HG02840 (cell line): ENCODE results near the gene CLCN1.

Experiments used
- ATAC-seq: cut with Tn5 transposase; IDR thresholded peaks from one replicate; pipeline ENCODE4 v1.9.1; 2021; ENCODE audit warnings: mild to moderate bottlenecking, moderate library complexity, moderate number of reproducible peaks; ENCODE audit not compliant: unreplicated experiment, low FRiP score

The CLCN1 gene

GRCh38 chr7:143361552-143362130, 45.7 kb downstream of the CLCN1 start:
- ATAC-seq = no peak

DNA sequence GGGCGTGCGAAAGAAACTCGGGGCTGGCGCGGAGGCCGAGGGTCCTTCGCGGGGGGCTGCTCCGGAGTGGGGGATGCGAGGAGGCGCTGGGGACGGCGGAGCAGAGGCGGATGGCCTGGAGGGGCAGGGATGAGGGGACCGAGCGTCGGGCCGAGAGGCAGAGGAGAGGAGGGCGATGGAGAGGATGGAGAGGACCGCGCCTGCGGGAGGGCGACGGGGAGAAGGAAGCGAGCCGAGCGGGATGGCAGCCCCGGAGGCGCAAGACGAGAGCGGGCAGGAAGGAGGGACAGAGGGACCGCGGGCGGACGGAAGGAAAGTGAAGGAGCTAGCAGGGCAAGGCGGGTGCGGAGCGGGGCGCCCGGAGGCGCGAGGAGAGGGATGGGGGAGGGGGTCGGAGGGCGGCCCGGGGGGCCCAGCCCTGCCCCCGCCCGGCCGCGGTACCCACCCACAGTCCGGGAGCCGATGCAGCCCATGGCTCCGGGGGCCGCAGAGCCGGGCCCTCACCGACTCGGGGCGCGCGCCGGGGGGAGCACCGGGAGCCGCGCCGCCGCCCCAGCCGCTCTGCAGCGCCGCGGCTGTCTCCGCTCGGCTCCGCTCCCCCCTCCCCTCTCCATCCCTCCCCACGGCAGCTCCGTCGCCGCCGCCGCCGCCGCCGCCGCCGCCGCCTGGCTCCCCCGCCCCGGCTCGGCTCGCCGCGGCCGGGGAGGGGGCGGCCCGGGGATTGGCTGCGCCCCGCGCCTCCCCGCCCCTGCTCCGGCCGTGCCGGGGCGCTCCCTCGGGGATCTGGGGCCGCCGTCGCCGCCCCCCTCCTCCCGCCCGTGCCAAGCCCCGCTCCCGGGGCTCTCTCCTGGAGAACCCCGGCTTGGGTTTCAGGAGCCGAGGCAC, 46.5 kb downstream of the CLCN1 start, which contains the start of gene FAM131B:
Gene FAM131B, minus strand, starts transcription at position 583 of the 885 bp plus-strand sequence. Its CDS starts 110 bp downstream, at position 473.
- ATAC-seq = no peak

DNA sequence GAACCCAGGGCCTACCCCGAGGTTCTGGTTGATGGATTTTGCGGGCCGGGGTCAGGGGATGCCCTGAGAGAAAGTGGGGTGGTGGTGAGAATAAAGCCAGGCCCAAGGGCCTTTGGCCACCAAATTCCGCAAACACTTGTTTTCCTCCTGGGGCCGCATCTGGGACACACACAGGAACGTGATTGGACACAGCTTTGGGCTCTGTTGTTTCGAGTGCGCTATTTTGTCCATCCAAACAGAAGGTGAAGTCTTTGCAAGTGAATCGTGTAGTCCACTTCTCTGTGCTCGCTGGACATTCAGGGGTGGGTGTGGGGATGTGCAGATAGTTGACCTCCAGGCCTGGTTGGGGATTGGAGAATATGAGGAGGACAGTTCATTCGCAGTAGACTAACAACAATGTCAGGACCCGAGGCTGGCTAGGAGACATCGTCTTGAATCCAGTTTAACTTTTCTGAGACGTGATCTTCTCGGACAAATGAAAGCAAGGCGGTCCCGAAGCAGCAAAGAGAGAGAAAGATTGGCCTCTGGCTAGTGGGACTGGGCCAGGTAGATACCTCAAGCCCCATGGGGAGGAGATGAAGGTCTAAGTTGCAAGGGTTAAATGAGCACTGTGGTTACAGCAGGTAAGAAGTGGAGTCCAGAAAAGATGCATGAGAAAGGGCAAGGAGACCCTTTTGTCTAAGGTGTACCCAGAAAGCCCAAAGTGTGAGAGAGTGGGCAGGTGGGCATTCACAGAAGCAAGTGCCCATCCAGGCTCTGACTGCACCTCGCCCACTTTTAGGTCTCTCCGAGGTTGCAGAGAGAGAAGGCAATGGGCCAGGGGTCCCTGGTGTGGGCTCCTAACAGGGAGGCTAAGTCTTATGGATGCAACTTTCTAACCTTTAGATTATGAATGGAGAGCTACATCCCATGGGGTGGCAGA, 47.4 kb downstream of the CLCN1 start:
- no peak for ATAC-seq

GRCh38 chr7:143367972-143368371, 52.1 kb downstream of the CLCN1 start:
- no peak for ATAC-seq

GRCh38 chr7:143368387-143368786, 52.5 kb downstream of the CLCN1 start:
- no peak for ATAC-seq

- no peak for ATAC-seq
Observed at GRCh38 chr7:143369678-143370651, 54.1 kb downstream of the CLCN1 start.

GRCh38 chr7:143372070-143372469, 56.2 kb downstream of the CLCN1 start:
- ATAC-seq = no peak

- no peak for ATAC-seq
Observed at GRCh38 chr7:143373255-143373794, 57.4 kb downstream of the CLCN1 start.

GRCh38 chr7:143374561-143374960, 58.6 kb downstream of the CLCN1 start:
- no peak for ATAC-seq

GRCh38 chr7:143375298-143376034, 59.6 kb downstream of the CLCN1 start:
- no peak for ATAC-seq

- ATAC-seq = no peak
Observed at GRCh38 chr7:143376396-143376795, 60.5 kb downstream of the CLCN1 start.

DNA sequence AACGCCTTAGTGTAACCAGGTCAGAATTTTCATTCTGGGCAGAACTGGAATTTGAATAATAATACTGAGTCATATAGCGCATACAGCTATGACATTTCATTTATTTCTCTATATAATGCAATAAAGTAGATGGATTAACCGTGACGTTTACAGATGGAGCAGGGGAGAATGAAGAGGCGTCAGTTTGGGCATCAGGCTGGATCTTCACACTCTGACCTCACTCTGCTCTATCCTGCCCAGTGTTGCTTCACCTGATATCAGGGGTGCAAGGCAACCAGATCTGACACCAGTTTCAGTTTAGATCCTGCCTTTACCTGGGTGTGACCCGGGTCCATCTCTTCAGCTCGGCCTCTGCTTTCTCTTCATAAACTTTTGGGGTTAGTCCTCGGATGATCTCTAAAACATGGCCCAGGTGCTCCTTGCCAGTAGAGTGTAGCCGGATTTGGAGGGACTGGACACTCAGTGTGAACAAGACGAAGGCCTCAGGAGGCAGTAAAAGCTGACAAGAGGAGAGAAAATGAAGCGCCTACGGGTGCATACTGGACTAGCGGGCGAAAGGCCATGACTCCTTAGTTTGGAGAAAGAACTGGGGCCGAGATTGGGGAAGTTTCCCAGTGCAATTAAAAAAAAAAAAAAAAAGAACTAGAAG, 63.8 kb downstream of the CLCN1 start:
- no peak for ATAC-seq

GRCh38 chr7:143380260-143380645, 64.3 kb downstream of the CLCN1 start:
- ATAC-seq = peak; percentile 50

DNA sequence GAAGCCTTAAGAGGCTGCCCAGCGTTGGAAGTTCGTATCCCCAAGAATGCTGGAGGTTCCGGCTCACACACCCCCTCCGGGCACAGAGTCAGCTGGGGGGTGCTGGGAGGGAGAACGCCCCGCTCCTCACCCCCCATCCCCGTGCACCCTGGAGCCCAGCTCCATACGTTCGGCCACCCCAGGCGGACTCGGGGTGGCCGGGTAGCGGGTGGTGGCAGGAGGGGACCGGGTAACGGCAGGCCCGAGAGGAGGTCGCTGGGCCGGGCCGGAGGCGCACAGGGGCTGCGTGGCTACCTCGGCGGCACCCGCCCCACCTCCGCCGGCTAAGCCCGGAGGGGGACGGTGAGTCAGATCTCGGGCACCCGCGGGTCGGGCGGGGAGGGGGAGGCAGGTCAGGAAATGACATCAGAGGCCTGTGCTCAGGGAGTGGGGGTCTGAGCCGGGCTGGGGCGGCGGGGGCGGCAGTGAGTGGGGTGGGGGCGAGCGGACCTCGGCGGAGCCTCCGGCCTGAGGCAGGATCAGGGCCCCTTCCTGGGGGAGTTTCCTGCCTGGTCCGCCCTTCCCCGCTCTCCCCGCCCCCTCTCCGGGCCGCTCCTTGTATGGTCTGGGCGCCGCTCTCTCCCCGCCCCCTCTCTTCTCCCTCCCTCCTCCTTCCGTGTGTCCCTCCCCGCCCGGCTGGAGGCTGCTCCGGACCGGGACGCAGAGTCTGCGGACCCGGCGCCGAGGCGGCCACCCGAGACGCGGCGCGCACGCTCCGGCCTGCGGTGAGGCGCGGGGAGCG, 64.9 kb downstream of the CLCN1 start, which contains the start of gene ZYX:
Gene ZYX, plus strand, starts transcription at position 700 of the 781 bp plus-strand sequence. CDS start 227 bp downstream, outside the sequence.
- ATAC-seq = peak; percentile 82

- peak; percentile 7 for ATAC-seq
Observed at GRCh38 chr7:143381427-143382125, 65.7 kb downstream of the CLCN1 start.

GRCh38 chr7:143382126-143382790, 66.3 kb downstream of the CLCN1 start:
- no peak for ATAC-seq
